Measurements from ENCODE around the gene SPEF2.

Gene SPEF2

GRCh38 chr5:35826554-35826953 lies 208.9 kb downstream of the SPEF2 start:
- Histone ChIP-seq H3K36me3 (ENCODE audit: control insufficient read depth in 2 of 2, insufficient read depth in 1 of 2, low read length in 2 of 2) (no peaks in the 10 kb centered on the region), H3K9me3 (ENCODE audit: control insufficient read depth, insufficient read depth, low read depth, low read length) (no peaks in the 10 kb centered on the region), H3K4me3 (ENCODE audit: low read depth, low read length) (no peak overlapping the region), H3K27ac (ENCODE audit: extremely low read depth, low read depth, low read length) (no peak overlapping the region), H3K4me1 (ENCODE audit: control insufficient read depth, insufficient read depth, low read length) (no peaks in the 10 kb centered on the region)
- ChIA-PET POLR2A (no interaction called here), CTCF (interaction anchor here (0.9 to 2.0 kb wide), 3 partner anchors 10 to 100 kb away, joined by 3 to 4 read pairs (median 3); no protein-coding TSS in a partner anchor)
- no peak for TF ChIP-seq KLF8 (tag by site-specific recombination; IDR thresholded peaks at IDR 0.05)
- TF ChIP-seq HOXD13 (CRISPR knock-in tag; IDR thresholded peaks at IDR 0.05; ENCODE audit: borderline replicate concordance) = no peak
- no peak for TF ChIP-seq ZFP37 (tag by site-specific recombination; IDR thresholded peaks at IDR 0.05)
- TF ChIP-seq ZSCAN23 (tag by site-specific recombination; IDR thresholded peaks at IDR 0.05) = no peak
- no peak for TF ChIP-seq SP2 (tag by site-specific recombination; IDR thresholded peaks at IDR 0.05)
- no peak for TF ChIP-seq HIC1 (tag by site-specific recombination; IDR thresholded peaks at IDR 0.05)
- no peak for TF ChIP-seq ZNF214 (tag by site-specific recombination; IDR thresholded peaks at IDR 0.05; ENCODE audit: borderline replicate concordance)
- TF ChIP-seq EGR2 (tag by site-specific recombination; IDR thresholded peaks at IDR 0.05; ENCODE audit: low read depth) = no peak
- no peak for TF ChIP-seq ZNF677 (tag by site-specific recombination; IDR thresholded peaks at IDR 0.05)
- TF ChIP-seq ZNF518A (tag by site-specific recombination; conservative IDR thresholded peaks at IDR 0.05; ENCODE audit: low read depth) = no peak
- no peak for TF ChIP-seq ZNF302 (tag by site-specific recombination; IDR thresholded peaks at IDR 0.05; ENCODE audit: low read depth)

GRCh38 chr5:35828082-35828598 lies 210.5 kb downstream of the SPEF2 start:
- Histone ChIP-seq H3K9me3 (ENCODE audit: control insufficient read depth, insufficient read depth, low read depth, low read length) (no peaks in the 10 kb centered on the region), H3K27ac (ENCODE audit: extremely low read depth, low read depth, low read length) (no peak overlapping the region), H3K4me3 (ENCODE audit: low read depth, low read length) (no peak overlapping the region), H3K4me1 (ENCODE audit: control insufficient read depth, insufficient read depth, low read length) (no peaks in the 10 kb centered on the region), H3K36me3 (ENCODE audit: control insufficient read depth in 2 of 2, insufficient read depth in 1 of 2, low read length in 2 of 2) (no peaks in the 10 kb centered on the region)
- TF ChIP-seq ZSCAN18 (tag by site-specific recombination; IDR thresholded peaks at IDR 0.05) (no peak), GLI2 (tag by site-specific recombination; IDR thresholded peaks at IDR 0.05; ENCODE audit: borderline replicate concordance, low read depth) (no peak), BCL11A (tag by site-specific recombination; IDR thresholded peaks at IDR 0.05; ENCODE audit: low read depth) (no peak), ZNF302 (tag by site-specific recombination; IDR thresholded peaks at IDR 0.05; ENCODE audit: low read depth) (no peak), ZNF514 (tag by site-specific recombination; IDR thresholded peaks at IDR 0.05) (no peak), ZNF777 (tag by site-specific recombination; IDR thresholded peaks at IDR 0.05; ENCODE audit: borderline replicate concordance) (no peak), ELK4 (IDR thresholded peaks at IDR 0.05; ENCODE audit: borderline replicate concordance, low read depth, low read length) (no peak), ZNF416 (tag by site-specific recombination; IDR thresholded peaks at IDR 0.05) (no peak), ZNF140 (tag by site-specific recombination; IDR thresholded peaks at IDR 0.05) (no peak)
- CTCF ChIA-PET = interaction anchor here (0.6 kb wide), 1 partner anchor 605 kb away, joined by 3 read pairs; no protein-coding TSS in a partner anchor
- POLR2A ChIA-PET = no interaction called here

Measured in HEK293 (cell line).